Tibial nerve (tissue), 4 donors: ENCODE data around the gene MARCKSL1. TPM values are rescaled to one million over a fixed set of nuclear protein-coding genes. Genes with fewer than 3 reads are reported as not detected.

Source experiments
- DNase-seq, 2 donors: peaks; one replicate each; pipeline ENCODE4 v3.0.0-alpha.2; 2019; ENCODE audit warnings: low spot score in 2 of 2
- H3K27ac ChIP-seq, 4 donors: fragments of 200-600 bp; sonication (generic) in 3 of 4; one replicate each; pipeline ENCODE4 v1.5.1; 2017 to 2019; ENCODE audit warnings: mild to moderate bottlenecking in 1 of 4
- H3K27me3 ChIP-seq, 2 donors: fragments of 200-600 bp; sonication (generic) in 1 of 2; one replicate each; pipeline versions ENCODE4 v1.5.1 to v1.6.0; 2017 to 2019
- H3K36me3 ChIP-seq, 3 donors: fragments of 200-600 bp; sonication (generic); one replicate each; pipeline ENCODE4 v1.5.1; 2018 to 2019
- H3K4me1 ChIP-seq, 4 donors: fragments of 200-600 bp; sonication (generic) in 3 of 4; one replicate each; pipeline ENCODE4 v1.5.1; 2017 to 2019
- H3K4me3 ChIP-seq, 4 donors: fragments of 200-600 bp; sonication (generic) in 3 of 4; one replicate each; pipeline ENCODE4 v1.5.1; 2017 to 2019; ENCODE audit warnings: mild to moderate bottlenecking in 1 of 4, moderate library complexity in 1 of 4
- H3K9me3 ChIP-seq, 4 donors: fragments of 200-600 bp; sonication (generic) in 3 of 4; one replicate each; pipeline ENCODE4 v1.5.1; 2017 to 2019
- EP300 ChIP-seq, 2 donors: sonication (generic); formaldehyde crosslinking; IDR thresholded peaks; one replicate each; pipeline ENCODE4 v1.6.1; 2017; ENCODE audit warnings: antibody characterized with exemption in 2 of 2, mild to moderate bottlenecking in 1 of 2
- POLR2A ChIP-seq, 2 donors: fragments of 450-650 bp; IDR thresholded peaks; one replicate each; pipeline ENCODE4 v1.6.1; 2017; ENCODE audit warnings: antibody characterized with exemption in 2 of 2, mild to moderate bottlenecking in 2 of 2, moderate library complexity in 2 of 2
- WGBS, 2 donors: methylation state at CpG; one replicate each; pipeline ENCODE4 v1.1.5; 2018; 5-methylcytosine and 5-hydroxymethylcytosine counted together
- total RNA-seq, 4 donors: library from RNA; depleted of rRNA; stranded (reverse); fragments of >200 nt; gene quantifications; one replicate each; pipeline ENCODE4 v1.1.0, GENCODE V29; 2016
- TF ChIP-seq, protein P1 (sequence below), 5 experiments: fragments of 200-600 bp in 3 of 5; fragments of 450-650 bp in 2 of 5; sonication (generic) in 3 of 5; IDR thresholded peaks; one replicate each; pipeline ENCODE4 v1.5.1; 2016 to 2019; ENCODE audit warnings: antibody characterized with exemption in 5 of 5, mild to moderate bottlenecking in 3 of 5, moderate library complexity in 2 of 5

Gene MARCKSL1
- total RNA-seq, 4 donors from 2014 or later = 42.4 to 61.2 (median 45.0) TPM

DNA sequence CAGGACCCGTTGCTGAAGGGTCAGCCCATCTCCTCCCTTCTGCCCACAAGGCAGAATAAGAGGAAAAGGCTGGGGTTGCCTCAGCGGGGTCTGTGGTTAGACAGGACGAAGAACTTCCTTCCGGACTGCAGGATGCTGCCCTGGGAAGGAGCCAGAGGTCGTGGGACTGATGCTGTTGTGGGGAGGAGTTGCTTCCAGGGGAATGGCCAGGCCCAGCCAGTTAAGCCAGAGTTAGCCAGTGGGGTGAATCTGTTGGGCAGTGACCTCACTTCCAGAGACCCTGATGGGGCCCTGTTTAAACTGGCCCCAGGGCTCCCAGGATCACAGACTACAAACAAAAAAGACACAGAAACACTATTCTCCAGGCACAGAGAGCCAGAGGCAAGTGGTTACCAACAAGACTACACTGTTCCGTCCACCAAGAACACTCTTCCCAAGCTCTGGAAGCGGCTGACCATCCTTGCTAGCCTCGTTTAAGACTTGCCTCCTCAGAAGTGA lies 13.2 kb upstream of the MARCKSL1 start:
- no peak for DNase-seq
- H3K4me1 ChIP-seq = peaks cover 0 to 52% (median 29%) of the 10 kb centered on the region in 4 donors
- no peaks in the 10 kb centered on the region for H3K36me3 ChIP-seq
- H3K27me3 ChIP-seq = no peaks in the 10 kb centered on the region
- no peak overlapping the region for H3K4me3 ChIP-seq
- H3K27ac ChIP-seq = peak overlapping the region in 2 of 4 donors; percentile 25 to 56
- TF ChIP-seq POLR2A (IDR thresholded peaks at IDR 0.05) = no peak
- no peak for TF ChIP-seq EP300 (IDR thresholded peaks at IDR 0.05)
- TF ChIP-seq, protein P1, sequence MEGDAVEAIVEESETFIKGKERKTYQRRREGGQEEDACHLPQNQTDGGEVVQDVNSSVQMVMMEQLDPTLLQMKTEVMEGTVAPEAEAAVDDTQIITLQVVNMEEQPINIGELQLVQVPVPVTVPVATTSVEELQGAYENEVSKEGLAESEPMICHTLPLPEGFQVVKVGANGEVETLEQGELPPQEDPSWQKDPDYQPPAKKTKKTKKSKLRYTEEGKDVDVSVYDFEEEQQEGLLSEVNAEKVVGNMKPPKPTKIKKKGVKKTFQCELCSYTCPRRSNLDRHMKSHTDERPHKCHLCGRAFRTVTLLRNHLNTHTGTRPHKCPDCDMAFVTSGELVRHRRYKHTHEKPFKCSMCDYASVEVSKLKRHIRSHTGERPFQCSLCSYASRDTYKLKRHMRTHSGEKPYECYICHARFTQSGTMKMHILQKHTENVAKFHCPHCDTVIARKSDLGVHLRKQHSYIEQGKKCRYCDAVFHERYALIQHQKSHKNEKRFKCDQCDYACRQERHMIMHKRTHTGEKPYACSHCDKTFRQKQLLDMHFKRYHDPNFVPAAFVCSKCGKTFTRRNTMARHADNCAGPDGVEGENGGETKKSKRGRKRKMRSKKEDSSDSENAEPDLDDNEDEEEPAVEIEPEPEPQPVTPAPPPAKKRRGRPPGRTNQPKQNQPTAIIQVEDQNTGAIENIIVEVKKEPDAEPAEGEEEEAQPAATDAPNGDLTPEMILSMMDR (IDR thresholded peaks at IDR 0.05) = no peak
- no peaks in the 10 kb centered on the region for H3K9me3 ChIP-seq
- 20 to 32% methylated on average over 7 to 8 of the region's 8 CpGs for WGBS, 2 donors

DNA sequence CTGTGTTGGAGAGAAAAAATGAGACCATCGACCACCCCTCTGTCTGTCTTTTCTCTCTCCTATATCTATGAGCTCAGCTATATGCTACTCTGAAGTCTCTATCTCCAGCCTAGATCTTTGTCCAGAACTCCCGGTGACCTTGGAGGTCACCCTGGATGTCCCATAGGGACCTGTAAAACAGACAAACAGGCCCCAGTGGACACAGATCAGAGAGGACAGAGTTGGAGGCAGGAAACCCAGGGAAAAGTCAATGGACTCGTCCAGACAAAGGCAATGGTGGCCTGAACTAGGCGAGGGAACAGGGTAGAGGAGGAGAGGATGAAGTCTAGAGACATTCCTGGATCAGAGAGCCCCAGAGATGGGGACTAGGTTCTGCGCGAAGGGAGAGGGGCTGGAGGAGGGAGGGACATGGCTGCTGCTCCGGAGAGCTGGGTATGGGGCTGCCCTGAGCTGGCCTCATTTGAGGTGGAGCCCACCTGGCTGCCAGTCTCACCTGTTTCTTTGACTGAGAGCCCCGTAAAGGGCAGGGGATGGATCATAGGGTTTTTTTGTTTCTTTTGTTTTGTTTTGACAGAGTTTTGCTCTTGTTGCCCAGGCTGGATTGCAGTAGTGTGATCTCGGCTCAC lies 10.6 kb upstream of the MARCKSL1 start:
- H3K27ac ChIP-seq = no peak overlapping the region
- 77 to 78% methylated on average over 9 of the region's 9 CpGs for WGBS, 2 donors
- no peak overlapping the region for H3K4me3 ChIP-seq
- peaks cover 0 to 32% (median 10%) of the 10 kb centered on the region in 4 donors for H3K4me1 ChIP-seq
- H3K36me3 ChIP-seq = no peaks in the 10 kb centered on the region
- DNase-seq = no peak
- no peaks in the 10 kb centered on the region for H3K9me3 ChIP-seq
- no peaks in the 10 kb centered on the region for H3K27me3 ChIP-seq
- TF ChIP-seq POLR2A (IDR thresholded peaks at IDR 0.05) (no peak), EP300 (IDR thresholded peaks at IDR 0.05) (no peak)
- TF ChIP-seq, protein P1 (IDR thresholded peaks at IDR 0.05) = no peak

DNA sequence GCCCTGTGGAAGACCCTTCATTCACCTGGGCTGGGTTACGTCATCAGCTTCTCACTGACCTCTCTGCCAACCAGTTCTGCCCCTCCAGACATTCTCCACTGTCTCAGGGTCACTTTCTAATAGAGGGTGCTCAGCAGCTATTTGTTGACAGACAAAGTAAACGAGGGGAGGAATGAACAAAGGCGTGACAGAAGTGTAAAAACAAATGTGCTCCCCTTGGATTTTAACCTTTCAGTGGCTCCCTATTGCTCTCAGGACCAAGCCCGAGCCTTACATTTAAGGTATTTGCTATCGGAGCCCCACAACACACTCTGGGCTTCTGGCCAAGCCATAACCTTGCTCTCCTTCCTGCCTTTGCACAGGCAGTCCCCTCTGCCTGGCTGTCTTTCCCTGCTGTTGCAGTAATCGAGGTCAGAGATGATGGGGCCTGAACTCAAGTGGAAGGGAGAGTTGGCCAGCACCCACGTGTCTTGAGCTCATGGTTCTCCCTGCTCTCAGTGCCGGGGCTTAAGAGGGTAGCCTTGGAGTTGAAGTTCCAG lies 9.3 kb upstream of the MARCKSL1 start:
- DNase-seq = no peak
- Histone ChIP-seq H3K27ac (no peak overlapping the region), H3K27me3 (no peaks in the 10 kb centered on the region), H3K4me1 (peaks cover 0 to 32% (median 7%) of the 10 kb centered on the region in 4 donors), H3K4me3 (no peak overlapping the region), H3K36me3 (no peaks in the 10 kb centered on the region), H3K9me3 (no peaks in the 10 kb centered on the region)
- WGBS, 2 donors = 33 to 38% methylated on average over 8 of the region's 8 CpGs
- no peak for TF ChIP-seq POLR2A (IDR thresholded peaks at IDR 0.05)
- no peak for TF ChIP-seq EP300 (IDR thresholded peaks at IDR 0.05)
- TF ChIP-seq, protein P1 (IDR thresholded peaks at IDR 0.05) = no peak

DNA sequence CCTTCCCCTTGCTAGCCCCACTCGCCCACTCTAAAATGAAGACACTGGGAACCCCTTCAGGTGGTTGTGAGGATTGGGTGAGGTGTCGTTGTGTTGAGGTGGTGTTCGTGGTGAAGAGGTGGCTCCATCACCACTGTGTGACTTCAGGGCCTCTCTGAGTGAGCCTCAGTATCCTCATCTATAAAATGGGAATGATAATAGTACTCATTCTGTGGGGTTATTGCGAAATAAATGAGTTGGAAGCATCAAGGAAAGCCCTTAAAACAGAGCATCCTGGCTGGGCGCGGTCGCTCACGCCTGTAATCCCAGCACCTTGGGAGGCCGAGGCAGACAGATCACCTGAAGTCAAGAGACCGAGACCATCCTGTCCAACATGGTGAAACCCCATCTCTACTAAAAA lies 6.7 kb upstream of the MARCKSL1 start:
- peaks cover 0 to 31% (median 13%) of the 10 kb centered on the region in 4 donors for H3K4me1 ChIP-seq
- no peaks in the 10 kb centered on the region for H3K36me3 ChIP-seq
- no peaks in the 10 kb centered on the region for H3K27me3 ChIP-seq
- no peaks in the 10 kb centered on the region for H3K9me3 ChIP-seq
- no peak for TF ChIP-seq POLR2A (IDR thresholded peaks at IDR 0.05)
- TF ChIP-seq, protein P1 (IDR thresholded peaks at IDR 0.05) = no peak
- TF ChIP-seq EP300 (IDR thresholded peaks at IDR 0.05) = no peak
- 93 to 97% methylated on average over 10 of the region's 10 CpGs for WGBS, 2 donors
- DNase-seq = no peak
- peak overlapping the region in 1 of 4 donors; percentile 91 for H3K27ac ChIP-seq
- H3K4me3 ChIP-seq = no peak overlapping the region

DNA sequence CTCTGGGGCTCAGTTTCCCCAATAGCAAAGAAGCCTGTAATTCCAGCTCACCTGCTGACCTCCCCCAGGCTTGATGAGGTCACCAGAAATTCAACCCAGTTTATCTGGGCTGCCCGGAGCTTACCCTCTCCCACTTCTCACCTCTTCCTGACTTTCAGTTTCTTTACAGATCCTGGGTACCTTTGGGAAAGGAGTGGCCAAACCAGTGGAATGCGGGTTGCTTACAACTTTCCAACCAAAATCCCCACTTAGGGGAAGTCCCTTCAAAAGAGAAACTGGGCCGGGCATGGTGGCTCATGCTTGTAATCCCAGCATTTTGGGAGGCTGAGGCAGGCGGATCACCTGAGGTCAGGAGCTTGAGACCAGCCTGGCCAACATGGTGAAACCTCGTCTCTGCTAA lies 5.9 kb upstream of the MARCKSL1 start:
- Histone ChIP-seq H3K36me3 (no peaks in the 10 kb centered on the region), H3K4me1 (peaks cover 0 to 39% (median 20%) of the 10 kb centered on the region in 4 donors), H3K27me3 (no peaks in the 10 kb centered on the region), H3K4me3 (no peak overlapping the region), H3K27ac (peak overlapping the region in 2 of 4 donors; percentile 89 to 91), H3K9me3 (no peaks in the 10 kb centered on the region)
- DNase-seq = no peak
- WGBS, 2 donors = 62 to 76% methylated on average over 5 of the region's 5 CpGs
- TF ChIP-seq EP300 (IDR thresholded peaks at IDR 0.05) (no peak), POLR2A (IDR thresholded peaks at IDR 0.05) (no peak)
- TF ChIP-seq, protein P1 (IDR thresholded peaks at IDR 0.05) = no peak
